KMS-11 (cell line): ENCODE results near the gene GSG1L2.

Source experiments
- H2AFZ ChIP-seq: fragments of 200-600 bp; sonication (generic); 2 replicates; pipeline ENCODE4 v1.6.1; 2016; ENCODE audit warnings: antibody characterized with exemption, mixed run types, low read depth
- H3K27ac ChIP-seq: fragments of 200-600 bp; sonication (generic); 2 replicates; pipeline ENCODE4 v1.6.1; 2016; ENCODE audit warnings: mild to moderate bottlenecking, mixed run types
- H3K27me3 ChIP-seq: fragments of 200-600 bp; sonication (generic); 2 replicates; pipeline ENCODE4 v1.6.1; 2017; ENCODE audit warnings: mild to moderate bottlenecking, low read depth, mixed run types, moderate library complexity; ENCODE audit not compliant: insufficient read depth
- H3K36me3 ChIP-seq: fragments of 200-600 bp; sonication (generic); 2 replicates; pipeline ENCODE4 v1.6.1; 2017; ENCODE audit warnings: mild to moderate bottlenecking, mixed run types; ENCODE audit not compliant: insufficient read depth
- H3K4me1 ChIP-seq: fragments of 200-600 bp; sonication (generic); 2 replicates; pipeline ENCODE4 v1.6.1; 2016; ENCODE audit warnings: mild to moderate bottlenecking, low read depth, mixed run types; ENCODE audit not compliant: poor library complexity, severe bottlenecking
- H3K4me2 ChIP-seq: fragments of 200-600 bp; sonication (generic); 2 replicates; pipeline ENCODE4 v1.7.0; 2016; ENCODE audit warnings: mild to moderate bottlenecking, mixed run types
- H3K4me3 ChIP-seq: fragments of 200-600 bp; sonication (generic); IDR thresholded peaks from 2 replicates; pipeline ENCODE4 v1.6.1; 2017; ENCODE audit warnings: low read depth, low read length, mixed read lengths; ENCODE audit not compliant: insufficient read depth
- H3K79me2 ChIP-seq: fragments of 200-600 bp; sonication (generic); 2 replicates; pipeline ENCODE4 v1.6.1; 2016; ENCODE audit warnings: low read depth, mixed run types; ENCODE audit not compliant: insufficient read depth
- H3K9ac ChIP-seq: fragments of 200-600 bp; sonication (generic); 2 replicates; pipeline ENCODE4 v1.6.1; 2016; ENCODE audit warnings: mild to moderate bottlenecking, mixed run types
- H4K20me1 ChIP-seq: fragments of 200-600 bp; sonication (generic); 2 replicates; pipeline ENCODE4 v1.6.1; 2016; ENCODE audit warnings: mild to moderate bottlenecking, mixed run types; ENCODE audit not compliant: insufficient read depth
- CTCF ChIP-seq: fragments of 200-600 bp; sonication (generic); conservative IDR thresholded peaks from 2 replicates; pipeline ENCODE4 v1.6.1; 2017; ENCODE audit warnings: low read depth, mild to moderate bottlenecking, antibody characterized with exemption, low read length, moderate library complexity, mixed read lengths

Gene GSG1L2

GRCh38 chr17:9821921-9822320, at the start of gene GSG1L2:
GSG1L2 (minus strand) TSS chr17:9822079; CDS start chr17:9822071, 8 bp downstream.
- Histone ChIP-seq H2AFZ (no peak within 1 kb of the TSS), H3K36me3 (no peaks in the 10 kb centered on the region), H3K27ac (no peak within 1 kb of the TSS), H3K27me3 (no peaks in the 10 kb centered on the region), H3K4me1 (no peaks in the 10 kb centered on the region), H3K79me2 (no peaks in the 10 kb centered on the region), H3K4me3 (no peak within 1 kb of the TSS), H3K4me2 (no peak within 1 kb of the TSS), H3K9ac (no peak within 1 kb of the TSS), H4K20me1 (no peaks in the 10 kb centered on the region)
- TF ChIP-seq CTCF = no peak

GRCh38 chr17:9868552-9868951, 46.7 kb upstream of the GSG1L2 start:
- no peaks in the 10 kb centered on the region for H3K36me3 ChIP-seq
- no peak overlapping the region for H3K4me3 ChIP-seq
- no peak overlapping the region for H3K4me2 ChIP-seq
- no peak overlapping the region for H2AFZ ChIP-seq
- no peak overlapping the region for H3K27ac ChIP-seq
- H3K27me3 ChIP-seq = no peaks in the 10 kb centered on the region
- no peak overlapping the region for H3K9ac ChIP-seq
- no peaks in the 10 kb centered on the region for H4K20me1 ChIP-seq
- H3K79me2 ChIP-seq = no peaks in the 10 kb centered on the region
- H3K4me1 ChIP-seq = no peaks in the 10 kb centered on the region
- TF ChIP-seq CTCF = no peak

- H3K36me3 ChIP-seq = no peaks in the 10 kb centered on the region
- no peaks in the 10 kb centered on the region for H4K20me1 ChIP-seq
- no peak overlapping the region for H3K4me2 ChIP-seq
- H3K27me3 ChIP-seq = no peaks in the 10 kb centered on the region
- no peaks in the 10 kb centered on the region for H3K79me2 ChIP-seq
- H3K9ac ChIP-seq = no peak overlapping the region
- no peak overlapping the region for H3K4me3 ChIP-seq
- no peak overlapping the region for H2AFZ ChIP-seq
- H3K4me1 ChIP-seq = no peaks in the 10 kb centered on the region
- TF ChIP-seq CTCF = no peak
- H3K27ac ChIP-seq = no peak overlapping the region
Observed at GRCh38 chr17:9865586-9865985, 43.7 kb upstream of the GSG1L2 start.

- no peak overlapping the region for H3K4me3 ChIP-seq
- H3K9ac ChIP-seq = no peak overlapping the region
- H3K4me2 ChIP-seq = no peak overlapping the region
- no peaks in the 10 kb centered on the region for H4K20me1 ChIP-seq
- no peaks in the 10 kb centered on the region for H3K36me3 ChIP-seq
- no peak overlapping the region for H3K27ac ChIP-seq
- no peaks in the 10 kb centered on the region for H3K79me2 ChIP-seq
- no peaks in the 10 kb centered on the region for H3K27me3 ChIP-seq
- TF ChIP-seq CTCF = no peak
- no peak overlapping the region for H2AFZ ChIP-seq
- H3K4me1 ChIP-seq = no peaks in the 10 kb centered on the region
Observed at GRCh38 chr17:9862949-9863348, 41.1 kb upstream of the GSG1L2 start.
